ELF-1 (cell line): ENCODE measurements around the gene B3GAT1.
A peak's percentile ranks its signal among the peaks of the same experiment; 100 is the strongest.

Experiments used
- DNase-seq: peaks from one replicate; pipeline ENCODE4 v3.0.0-alpha.2; 2016; ENCODE audit warnings: low read depth, low spot score

The B3GAT1 gene

GRCh38 chr11:134441706-134442105 lies 29.7 kb upstream of the B3GAT1 start:
- no peak for DNase-seq

- no peak for DNase-seq
Observed at GRCh38 chr11:134441281-134441680, 29.2 kb upstream of the B3GAT1 start.

GRCh38 chr11:134440851-134441250 lies 28.8 kb upstream of the B3GAT1 start:
- DNase-seq, result no peak

- DNase-seq, result no peak
Observed at GRCh38 chr11:134438542-134439537, 26.8 kb upstream of the B3GAT1 start.

- no peak for DNase-seq
Observed at GRCh38 chr11:134437821-134438220, 25.8 kb upstream of the B3GAT1 start.

- DNase-seq, result no peak
Observed at GRCh38 chr11:134436781-134437180, 24.7 kb upstream of the B3GAT1 start.

- DNase-seq, result no peak
Observed at GRCh38 chr11:134433806-134434205, 21.8 kb upstream of the B3GAT1 start.

GRCh38 chr11:134433251-134433650 lies 21.2 kb upstream of the B3GAT1 start:
- DNase-seq, result no peak

GRCh38 chr11:134432776-134433175 lies 20.7 kb upstream of the B3GAT1 start:
- DNase-seq, result no peak

- DNase-seq, result no peak
Observed at GRCh38 chr11:134429106-134429505, 17.1 kb upstream of the B3GAT1 start.

GRCh38 chr11:134425816-134426536 lies 13.9 kb upstream of the B3GAT1 start:
- no peak for DNase-seq

- DNase-seq, result no peak
Observed at GRCh38 chr11:134425413-134425812, 13.4 kb upstream of the B3GAT1 start.

GRCh38 chr11:134423106-134423505 lies 11.1 kb upstream of the B3GAT1 start:
- no peak for DNase-seq

- DNase-seq, result peak; percentile 27
Observed at GRCh38 chr11:134417871-134418840, 6.1 kb upstream of the B3GAT1 start.

- no peak for DNase-seq
Observed at GRCh38 chr11:134416726-134417125, 4.7 kb upstream of the B3GAT1 start.

- DNase-seq, result no peak
Observed at GRCh38 chr11:134414766-134415765, 3.0 kb upstream of the B3GAT1 start.

- peak; percentile 59 for DNase-seq
Observed at GRCh38 chr11:134413826-134414731, 2.0 kb upstream of the B3GAT1 start.

GRCh38 chr11:134413043-134413825 lies 1.2 kb upstream of the B3GAT1 start:
- DNase-seq, result peak; percentile 26
